SH-SY5Y (cell line): ENCODE data around the gene PEX5.

ENCODE experiments used
- GATA2 ChIP-seq: IDR thresholded peaks from 2 replicates; pipeline ENCODE4 v1.6.1; 2011; ENCODE audit warnings: mild to moderate bottlenecking, low read depth, low read length
- GATA3 ChIP-seq: IDR thresholded peaks from 2 replicates; pipeline ENCODE4 v1.6.1; 2011; ENCODE audit warnings: low read depth, mild to moderate bottlenecking, low read length, moderate library complexity

Gene PEX5

DNA sequence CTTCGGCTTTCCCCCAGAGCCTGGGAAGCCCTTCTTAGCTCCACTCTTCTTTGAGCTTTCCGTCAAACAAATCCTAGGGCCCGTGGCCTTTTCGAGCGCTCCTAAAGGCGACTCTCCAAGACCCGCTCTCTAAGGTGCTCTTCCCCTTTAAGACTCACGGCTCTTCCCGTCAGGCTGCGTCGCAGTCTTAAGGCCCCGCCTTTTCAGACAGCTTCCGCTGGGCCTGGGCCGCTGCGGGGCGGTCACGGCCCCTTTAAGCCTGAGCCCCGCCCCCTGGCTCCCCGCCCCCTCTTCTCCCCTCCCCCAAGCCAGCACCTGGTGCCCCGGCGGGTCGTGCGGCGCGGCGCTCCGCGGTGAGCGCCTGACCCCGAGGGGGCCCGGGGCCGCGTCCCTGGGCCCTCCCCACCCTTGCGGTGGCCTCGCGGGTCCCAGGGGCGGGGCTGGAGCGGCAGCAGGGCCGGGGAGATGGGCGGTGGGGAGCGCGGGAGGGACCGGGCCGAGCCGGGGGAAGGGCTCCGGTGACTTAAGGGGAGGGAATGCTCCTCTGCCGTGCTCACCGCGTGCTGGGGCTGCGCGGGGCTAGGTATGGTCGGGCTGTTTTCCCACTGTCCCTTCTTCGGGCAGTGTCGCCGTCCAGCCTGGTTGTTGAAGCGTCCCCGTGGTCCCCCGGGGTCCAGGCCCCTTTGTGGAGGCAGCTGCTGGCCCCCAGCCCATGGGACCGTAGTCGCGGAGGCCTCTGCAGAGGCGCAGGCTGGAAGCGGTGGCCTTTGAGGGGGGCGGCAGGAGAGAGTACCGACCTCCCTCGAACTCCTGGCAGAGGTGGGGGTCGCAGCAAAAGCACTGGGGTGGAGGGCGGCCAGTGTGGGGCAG, at the start of gene PEX5:
PEX5 (plus strand) TSS at position 289 of the 870 bp plus-strand sequence. CDS start 692 bp downstream, outside the sequence.
- no peak for TF ChIP-seq GATA2
- no peak for TF ChIP-seq GATA3

DNA sequence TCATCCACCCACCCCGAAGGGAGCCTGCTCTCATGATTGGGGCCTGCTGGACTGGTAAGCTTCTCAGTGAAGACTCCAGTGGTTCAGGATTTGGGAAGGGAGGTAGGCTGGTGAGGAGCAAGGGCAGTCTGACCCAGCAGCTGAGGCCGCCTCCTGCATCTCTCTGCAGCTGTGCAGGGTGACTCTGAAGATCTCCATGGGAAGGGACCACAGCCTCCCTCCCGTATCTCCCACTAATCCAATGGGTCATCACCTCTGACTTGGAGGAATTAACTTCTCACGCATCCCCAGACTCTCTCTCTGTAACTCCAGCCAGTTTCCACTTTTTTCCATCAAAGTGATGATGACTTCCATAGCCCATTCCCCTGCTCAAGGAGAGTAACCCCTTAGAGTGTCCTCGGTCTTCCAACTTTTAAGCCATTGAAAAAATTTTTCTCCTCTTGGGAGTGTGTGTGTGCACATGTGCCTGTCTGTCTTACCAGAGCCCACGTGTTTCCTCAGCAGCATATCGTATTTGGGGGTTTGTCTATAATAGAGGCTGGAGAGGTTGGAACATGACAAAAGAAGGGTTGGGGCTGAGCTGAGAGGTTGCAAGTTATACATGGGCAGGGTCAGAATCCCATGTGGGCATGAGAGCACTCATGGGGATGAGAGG, 48.0 kb upstream of the PEX5 start:
- TF ChIP-seq GATA3 (no peak), GATA2 (no peak)

DNA sequence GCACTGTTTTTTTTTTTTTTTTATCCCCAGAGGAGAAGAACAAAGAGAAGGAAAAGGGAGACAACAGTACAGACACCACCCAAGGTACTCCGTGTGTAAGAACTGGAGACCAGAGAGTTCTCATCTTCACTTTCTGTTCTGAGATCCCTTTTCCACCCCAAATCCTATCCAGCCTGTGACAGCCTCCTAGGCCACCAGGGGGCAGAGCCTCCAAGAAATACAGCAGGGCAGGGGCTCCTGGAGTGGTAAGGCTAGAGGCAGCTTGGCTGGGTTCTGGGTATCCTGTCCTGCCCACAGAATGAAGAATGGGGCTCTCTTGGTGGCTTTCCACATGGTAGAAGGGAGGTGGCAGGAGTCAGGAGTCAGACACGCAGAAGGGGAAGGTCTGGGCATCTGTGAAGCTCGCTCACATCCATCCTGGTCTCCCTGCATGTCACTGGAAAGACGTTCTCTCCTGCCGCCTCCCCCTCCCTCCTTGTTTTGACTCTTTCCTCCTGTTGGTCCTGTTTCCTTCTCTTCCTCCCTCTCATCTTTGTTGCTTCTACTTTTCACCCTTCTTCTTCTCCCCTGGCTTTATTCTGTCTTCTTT, 47.3 kb upstream of the PEX5 start:
- TF ChIP-seq GATA2 (no peak), GATA3 (no peak)

DNA sequence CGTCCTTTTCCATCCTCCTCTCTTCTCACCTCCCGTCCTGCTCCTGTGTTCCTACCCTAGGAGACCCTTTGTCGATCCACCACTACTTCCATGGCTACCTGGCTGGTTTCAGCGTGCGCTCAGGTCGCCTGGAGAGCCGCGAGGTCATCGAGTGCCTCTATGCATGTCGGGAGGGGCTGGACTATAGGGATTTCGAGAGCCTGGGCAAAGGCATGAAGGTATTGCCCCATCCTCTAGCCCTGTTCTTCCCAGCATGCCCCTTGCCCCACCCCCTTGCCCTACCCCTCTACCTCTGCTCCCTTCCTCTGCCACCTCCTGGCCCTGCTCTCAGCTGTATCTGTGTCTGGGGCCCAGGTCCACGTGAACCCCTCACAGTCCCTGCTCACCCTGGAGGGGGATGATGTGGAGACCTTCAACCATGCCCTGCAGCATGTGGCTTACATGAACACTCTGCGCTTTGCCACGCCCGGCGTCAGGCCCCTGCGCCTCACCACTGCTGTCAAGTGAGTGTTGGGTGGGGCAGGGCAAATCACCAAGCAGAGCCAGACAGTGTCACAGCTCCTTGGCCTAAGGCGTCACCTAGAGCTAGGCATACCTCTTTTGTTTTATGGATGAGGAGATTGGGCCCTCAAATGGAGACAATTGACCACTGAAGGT, 46.5 kb upstream of the PEX5 start:
- TF ChIP-seq GATA2: no peak
- TF ChIP-seq GATA3: no peak

DNA sequence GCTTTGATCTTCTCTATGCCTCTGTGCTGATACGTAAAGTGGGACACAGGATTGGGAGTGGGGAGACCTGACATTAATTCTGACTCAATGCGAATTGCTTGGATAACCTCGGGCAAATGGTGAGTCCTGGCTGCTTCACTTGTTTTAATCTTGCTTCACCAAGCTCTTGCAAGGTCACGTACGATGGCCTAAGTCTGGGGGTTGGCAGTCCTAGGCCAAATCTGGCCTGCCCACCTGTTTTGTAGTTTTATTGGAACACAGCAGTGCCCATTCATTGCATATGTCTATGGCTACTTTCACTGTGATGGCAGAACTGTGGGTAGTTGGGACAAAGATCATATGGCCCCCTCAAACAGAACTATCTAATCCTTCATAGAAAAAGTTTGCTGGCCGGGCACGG, 45.9 kb upstream of the PEX5 start:
- TF ChIP-seq GATA3 (no peak), GATA2 (no peak)

DNA sequence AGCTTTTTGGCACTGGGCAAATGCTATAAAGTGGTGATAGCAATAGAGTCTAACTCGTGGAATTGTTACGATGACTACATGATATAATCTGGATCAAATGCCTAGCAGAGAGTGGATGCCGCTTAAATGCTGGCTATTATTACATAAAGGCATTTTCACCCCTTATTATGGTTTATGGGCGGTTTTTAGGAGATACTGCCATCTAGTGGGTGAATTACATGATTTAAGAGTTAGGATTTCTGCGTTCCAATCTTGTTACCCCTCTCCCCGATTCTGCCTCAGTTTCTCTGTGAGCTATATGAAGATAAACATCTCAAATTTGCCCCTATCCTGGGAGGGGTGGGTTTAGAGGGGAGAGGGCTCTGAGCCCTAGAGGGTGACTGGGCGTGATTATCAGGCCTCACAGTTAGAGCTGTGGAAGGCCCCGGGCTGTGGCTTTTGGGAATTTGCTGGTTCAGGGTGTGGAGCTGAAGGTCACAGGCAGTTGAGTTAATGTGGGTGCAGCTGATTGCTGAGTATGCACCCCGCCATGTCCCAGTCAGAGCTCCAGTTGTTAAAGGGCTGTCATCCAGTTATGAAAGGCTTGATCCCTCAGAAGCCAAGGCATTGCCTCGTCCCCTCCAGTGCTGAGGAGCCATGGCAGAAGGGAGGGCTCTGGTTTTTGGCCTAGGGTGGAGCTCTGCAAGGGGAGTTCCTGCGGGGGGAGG, 44.9 kb upstream of the PEX5 start:
- TF ChIP-seq GATA2 (no peak), GATA3 (no peak)

DNA sequence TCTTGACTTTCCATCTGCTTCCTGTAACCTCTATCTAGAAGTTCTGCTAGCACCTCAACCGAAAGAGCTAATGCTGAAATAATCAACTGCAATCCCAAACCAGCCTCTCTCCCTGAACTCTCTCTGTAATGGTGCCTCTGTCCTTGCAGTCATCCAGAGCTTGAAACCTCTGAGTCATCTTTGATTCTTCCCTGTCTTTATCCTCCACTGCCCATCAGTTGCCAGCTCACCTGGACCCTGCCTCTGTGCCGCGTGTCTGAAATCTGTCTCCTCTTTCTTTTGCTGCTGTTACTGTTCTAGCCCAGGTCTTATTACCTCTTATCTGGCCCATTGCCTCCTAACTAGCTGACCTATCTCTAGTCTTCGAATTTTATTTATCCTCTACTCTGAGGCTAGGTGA, 43.8 kb upstream of the PEX5 start:
- no peak for TF ChIP-seq GATA3
- no peak for TF ChIP-seq GATA2

DNA sequence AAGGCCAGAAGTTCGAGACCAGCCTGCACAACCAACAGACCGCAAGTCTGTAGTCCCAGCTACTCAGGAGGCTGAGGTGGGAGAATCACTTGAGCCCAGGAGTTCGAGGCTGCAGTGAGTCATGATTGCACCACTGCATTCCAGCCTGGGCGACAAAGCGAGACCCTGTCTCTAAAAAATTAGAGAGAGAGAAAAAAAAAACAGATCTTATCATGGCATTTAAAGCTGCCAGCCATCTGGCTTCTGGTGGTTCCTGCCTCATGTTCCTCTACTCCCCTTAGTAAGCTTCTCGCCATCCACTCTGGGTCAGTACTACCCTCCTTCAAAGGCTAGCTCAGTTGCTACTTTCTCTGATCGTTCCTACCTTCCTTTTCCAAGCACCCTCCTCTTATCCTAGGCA, 43.3 kb upstream of the PEX5 start:
- TF ChIP-seq GATA3 (no peak), GATA2 (no peak)

DNA sequence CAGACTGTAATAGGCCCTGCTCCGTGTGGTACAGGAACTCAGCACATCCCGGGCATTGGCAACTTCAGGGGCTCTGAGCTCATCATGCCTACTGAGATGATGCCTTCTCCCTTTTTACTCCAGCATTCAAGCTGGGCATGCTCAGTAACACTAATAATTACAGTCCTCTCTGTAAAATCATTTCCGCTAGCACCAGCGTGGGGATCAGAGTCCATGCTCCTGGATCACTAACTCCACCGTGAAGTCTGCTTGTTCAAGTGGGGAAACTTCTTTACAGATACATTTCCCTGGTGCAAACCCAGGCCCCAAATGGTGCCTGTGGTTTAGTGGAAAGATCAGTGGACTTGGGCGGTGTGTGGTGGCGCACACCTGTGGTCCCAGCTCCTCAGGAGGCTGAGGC, 42.6 kb upstream of the PEX5 start:
- no peak for TF ChIP-seq GATA3

DNA sequence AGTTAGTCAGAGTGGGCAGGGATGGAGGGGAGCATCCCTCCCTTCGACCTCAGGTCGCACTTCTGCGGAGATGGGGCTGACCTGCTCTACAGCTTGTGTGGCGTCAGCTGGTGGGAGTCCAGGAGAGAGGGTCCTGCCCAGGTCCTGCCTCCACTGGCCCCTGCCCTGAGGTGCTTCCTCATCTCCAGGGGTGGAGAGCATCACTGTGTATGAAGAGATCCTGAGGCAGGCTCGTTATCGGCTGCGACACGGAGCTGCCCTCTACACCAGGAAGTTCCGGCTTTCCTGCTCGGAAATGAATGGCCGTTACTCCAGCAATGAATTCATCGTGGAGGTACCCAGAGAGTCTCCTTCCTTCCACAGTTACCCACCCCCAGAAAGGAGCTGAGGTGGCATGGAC, 39.1 kb upstream of the PEX5 start:
- TF ChIP-seq GATA2 (no peak), GATA3 (no peak)

DNA sequence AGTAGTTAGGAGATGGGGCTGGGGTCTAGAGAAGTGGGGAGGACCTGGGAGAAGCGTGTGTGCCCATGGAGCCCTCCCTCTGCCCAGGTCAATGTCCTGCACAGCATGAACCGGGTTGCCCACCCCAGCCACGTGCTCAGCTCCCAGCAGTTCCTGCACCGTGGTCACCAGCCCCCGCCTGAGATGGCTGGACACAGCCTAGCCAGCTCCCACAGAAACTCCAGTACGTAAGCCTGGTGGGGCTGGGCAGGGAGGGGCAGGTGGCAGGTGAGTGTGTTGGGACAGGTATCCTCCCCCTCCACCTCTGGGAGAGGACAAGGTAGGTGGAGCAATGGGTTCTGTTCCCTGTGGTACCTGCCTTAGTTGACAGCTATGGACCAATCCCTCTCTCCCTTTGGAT, 38.6 kb upstream of the PEX5 start:
- TF ChIP-seq GATA3 (no peak), GATA2 (no peak)

DNA sequence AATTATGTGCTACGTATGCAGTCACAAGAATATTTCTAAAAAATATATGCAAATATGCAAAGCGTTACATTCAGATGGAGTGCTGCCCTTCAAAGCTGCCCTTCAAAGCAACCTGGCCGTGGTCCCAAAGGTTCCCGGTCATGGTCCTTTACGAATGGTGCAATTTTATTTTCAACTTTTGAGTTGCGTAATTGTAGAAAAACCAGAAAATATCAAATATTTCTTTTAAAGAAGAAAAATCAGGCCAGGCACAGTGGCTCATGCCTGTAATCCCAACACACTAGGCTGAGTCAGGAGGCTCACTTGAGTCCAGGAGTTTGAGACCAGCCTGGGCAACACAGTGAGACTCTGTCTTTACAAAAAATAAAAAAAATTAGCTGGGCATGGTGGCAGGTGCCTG, 38.0 kb upstream of the PEX5 start:
- TF ChIP-seq GATA2 (no peak), GATA3 (no peak)

DNA sequence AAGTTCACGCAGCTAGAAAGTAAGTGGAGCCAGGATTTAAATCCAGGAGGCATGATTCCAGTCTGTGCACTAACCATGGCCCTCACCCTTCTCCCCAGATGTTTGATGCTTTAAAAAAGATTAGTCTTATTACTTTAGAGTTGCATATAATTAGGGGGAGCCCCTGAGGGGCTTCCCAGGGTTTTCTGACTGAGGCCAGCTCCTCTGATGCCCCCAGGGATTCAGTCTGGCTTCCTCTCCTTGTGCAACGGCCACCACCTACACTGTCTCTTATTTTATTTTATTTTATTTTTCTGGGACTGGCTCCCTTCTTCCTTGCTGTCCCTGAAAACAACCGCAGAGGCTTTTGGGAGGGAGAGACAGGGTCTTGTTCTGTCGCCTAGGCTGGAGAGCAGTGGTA, 36.7 kb upstream of the PEX5 start:
- TF ChIP-seq GATA3 (no peak), GATA2 (no peak)

DNA sequence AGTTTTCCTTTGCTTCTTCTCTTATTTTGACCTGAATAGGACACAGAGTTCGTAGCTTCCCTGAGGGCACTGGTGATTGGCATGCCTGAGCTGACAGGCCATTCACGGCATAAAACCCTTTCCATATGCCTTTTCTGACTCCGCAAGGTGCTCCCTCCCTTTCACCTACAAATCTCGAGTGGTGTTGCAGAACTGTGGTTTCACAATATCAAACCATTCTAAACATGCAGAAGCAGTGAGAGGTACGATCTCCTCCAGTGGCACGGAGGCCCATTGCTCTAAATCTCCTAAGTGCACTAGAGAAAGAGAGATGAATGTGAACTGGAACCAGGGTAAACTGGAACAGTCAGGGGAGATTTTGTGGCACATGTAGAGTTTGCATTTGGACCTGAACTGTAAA, 35.4 kb upstream of the PEX5 start:
- no peak for TF ChIP-seq GATA3
- TF ChIP-seq GATA2: no peak

DNA sequence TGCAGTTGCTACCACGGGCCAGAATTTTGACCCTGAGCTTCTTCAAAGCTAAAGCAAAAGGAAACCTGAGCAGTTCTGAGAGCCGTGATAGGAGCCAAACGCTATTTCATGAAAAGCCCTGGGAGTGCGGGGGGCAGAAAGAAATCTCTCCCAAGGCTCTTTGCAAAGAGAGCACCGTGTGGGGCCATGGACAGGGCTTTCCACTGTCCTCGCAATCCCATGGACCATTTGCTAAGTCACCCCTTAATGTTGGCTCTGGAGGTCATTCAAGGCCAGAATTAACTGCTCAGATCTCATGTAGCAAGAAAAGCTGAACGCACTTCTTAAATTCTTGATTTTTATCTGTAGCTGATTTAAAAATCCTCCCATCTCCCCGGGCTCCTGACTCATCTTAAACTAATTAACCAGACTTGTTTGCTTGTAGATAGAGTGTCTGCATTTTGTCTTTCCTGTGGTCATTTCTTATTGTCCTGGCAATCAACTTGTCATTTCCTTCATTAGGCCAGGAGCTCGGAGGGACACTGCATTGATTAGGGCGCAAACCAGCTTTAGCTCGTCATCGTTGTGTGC, 34.5 kb upstream of the PEX5 start:
- TF ChIP-seq GATA3 (no peak), GATA2 (no peak)
